GM20000 (cell line): ENCODE measurements around the gene TNRC6B.

Experiments used
- DNase-seq: peaks from one replicate; pipeline ENCODE4 v3.0.0; 2012; ENCODE audit warnings: low spot score
- CTCF ChIP-seq: IDR thresholded peaks from 2 replicates; pipeline ENCODE4 v1.5.1; 2012; ENCODE audit warnings: mild to moderate bottlenecking, control low read depth; ENCODE audit errors: extremely low read depth, missing control alignments

The TNRC6B gene

GRCh38 chr22:40273319-40273718 is 95.6 kb downstream of the TNRC6B start:
- no peak for TF ChIP-seq CTCF
- no peak for DNase-seq

- no peak for DNase-seq
These were observed 99.5 kb downstream of the TNRC6B start for GRCh38 chr22:40276996-40277823.

GRCh38 chr22:40279017-40279416 is 101.3 kb downstream of the TNRC6B start:
- DNase-seq: no peak

More at GRCh38 chr22:40276996-40277823, 99.5 kb downstream of the TNRC6B start:
- no peak for TF ChIP-seq CTCF

GRCh38 chr22:40281717-40282116 is 104.0 kb downstream of the TNRC6B start:
- DNase-seq: no peak
- no peak for TF ChIP-seq CTCF

More at GRCh38 chr22:40279017-40279416, 101.3 kb downstream of the TNRC6B start:
- TF ChIP-seq CTCF: no peak

GRCh38 chr22:40285513-40285912 is 107.8 kb downstream of the TNRC6B start:
- no peak for TF ChIP-seq CTCF
- no peak for DNase-seq

- peak; percentile 55 for DNase-seq
- TF ChIP-seq CTCF: no peak
These were observed 112.3 kb downstream of the TNRC6B start for GRCh38 chr22:40289991-40290459.

GRCh38 chr22:40290516-40290915 is 112.8 kb downstream of the TNRC6B start:
- DNase-seq: no peak
- TF ChIP-seq CTCF: no peak
